Mammary epithelial cell (primary cell): ENCODE results near the gene SRGAP3.

Source experiments
- CTCF ChIP-seq, 2 donors: IDR thresholded peaks in 1 of 2; conservative IDR thresholded peaks in 1 of 2; 2 replicates each; pipeline ENCODE4 v1.5.1; 2011 to 2012; ENCODE audit warnings: inconsistent platforms in 2 of 2, low read length in 2 of 2, mild to moderate bottlenecking in 2 of 2, control low read depth in 1 of 2, low read depth in 1 of 2; ENCODE audit not compliant: insufficient read depth in 1 of 2; ENCODE audit errors: extremely low read depth in 1 of 2
- EZH2 ChIP-seq: IDR thresholded peaks from 2 replicates; pipeline ENCODE4 v1.6.1; 2012; ENCODE audit warnings: low read length, inconsistent platforms, borderline replicate concordance

GRCh38 chr3:9122732-9123364, 126.6 kb downstream of the SRGAP3 start:
- TF ChIP-seq CTCF (conservative IDR thresholded peaks at IDR 0.05 in 1 of 2, IDR thresholded peaks at IDR 0.05 in 1 of 2; ENCODE audit: extremely low read depth in 1 of 2, insufficient read depth in 1 of 2, low read depth in 1 of 2, low read length in 2 of 2) (no peak), EZH2 (no peak)
